ENCODE data around the gene CLTB. TPM values are rescaled to one million over a fixed set of nuclear protein-coding genes. Genes with fewer than 3 reads are reported as not detected.

CLTB gene
- polyA plus RNA-seq, 1 of the 3 experiments (the other 2 are of a cell fraction): 91.2 TPM

DNA sequence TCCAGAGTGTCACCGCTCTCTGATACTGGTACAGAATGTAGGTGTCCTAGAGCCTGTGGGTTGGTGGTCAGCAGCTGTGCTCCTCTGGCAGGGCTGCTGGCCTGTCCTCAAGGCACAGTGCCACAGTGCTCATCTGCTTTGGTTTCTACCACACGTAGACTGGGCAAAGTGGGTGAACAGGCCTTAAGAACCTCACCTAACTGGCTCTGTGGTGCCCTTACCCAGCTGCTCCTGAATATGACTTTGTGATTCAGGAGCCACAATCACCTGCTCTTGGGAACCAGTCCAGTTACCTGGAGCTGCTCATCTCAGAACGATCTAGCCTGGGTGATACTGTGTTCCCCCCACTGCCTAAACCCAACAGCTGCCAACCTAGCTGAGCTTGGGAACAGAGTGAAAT, 34.4 kb downstream of the CLTB start:
- Histone ChIP-seq H2AFZ (ENCODE audit: low read depth) (no peak overlapping the region), H3K9me2 (no peaks in the 10 kb centered on the region), H3F3A (replicated peaks; ENCODE audit: insufficient read depth) (peaks cover 3% of the 10 kb centered on the region), H3K9ac (no peak overlapping the region), H4K20me1 (ENCODE audit: insufficient read depth) (no peaks in the 10 kb centered on the region), H3K27me3 (ENCODE audit: insufficient read depth) (no peaks in the 10 kb centered on the region), H3K27ac (ENCODE audit: low read depth in 2 of 2, low read length in 1 of 2) (no peak overlapping the region; a peak in 1 of 4 replicates), H3K79me2 (ENCODE audit: insufficient read depth) (peaks cover 20% of the 10 kb centered on the region), H3K36me3 (replicated peaks in 1 of 2; ENCODE audit: control insufficient read depth in 1 of 2, insufficient read depth in 2 of 2, low read length in 1 of 2) (peaks cover 23 to 58% of the 10 kb centered on the region in 2 experiments), H3K9me3 (no peaks in the 10 kb centered on the region), H3K4me1 (ENCODE audit: control insufficient read depth in 1 of 2, insufficient read depth in 2 of 2, low read depth in 1 of 2, low read length in 1 of 2) (peaks cover 0 to 10% of the 10 kb centered on the region in 2 experiments; a peak in 2 of 4 replicates), H3K4me3 (ENCODE audit: low read depth in 2 of 2, low read length in 1 of 2) (no peak overlapping the region), H3K4me2 (no peak overlapping the region)
- no peak for TF ChIP-seq TCF12 (IDR thresholded peaks at IDR 0.05)
- TF ChIP-seq, protein P1, sequence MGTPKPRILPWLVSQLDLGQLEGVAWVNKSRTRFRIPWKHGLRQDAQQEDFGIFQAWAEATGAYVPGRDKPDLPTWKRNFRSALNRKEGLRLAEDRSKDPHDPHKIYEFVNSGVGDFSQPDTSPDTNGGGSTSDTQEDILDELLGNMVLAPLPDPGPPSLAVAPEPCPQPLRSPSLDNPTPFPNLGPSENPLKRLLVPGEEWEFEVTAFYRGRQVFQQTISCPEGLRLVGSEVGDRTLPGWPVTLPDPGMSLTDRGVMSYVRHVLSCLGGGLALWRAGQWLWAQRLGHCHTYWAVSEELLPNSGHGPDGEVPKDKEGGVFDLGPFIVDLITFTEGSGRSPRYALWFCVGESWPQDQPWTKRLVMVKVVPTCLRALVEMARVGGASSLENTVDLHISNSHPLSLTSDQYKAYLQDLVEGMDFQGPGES (IDR thresholded peaks at IDR 0.05; ENCODE audit: low read depth, low read length): no peak
- no peak for TF ChIP-seq CTCF (IDR thresholded peaks at IDR 0.05)
- TF ChIP-seq CHD2 (IDR thresholded peaks at IDR 0.05; ENCODE audit: low read length, partially characterized antibody): no peak
- TF ChIP-seq GATA2 (CRISPR knock-in tag; IDR thresholded peaks at IDR 0.05): no peak
- TF ChIP-seq, protein P2, sequence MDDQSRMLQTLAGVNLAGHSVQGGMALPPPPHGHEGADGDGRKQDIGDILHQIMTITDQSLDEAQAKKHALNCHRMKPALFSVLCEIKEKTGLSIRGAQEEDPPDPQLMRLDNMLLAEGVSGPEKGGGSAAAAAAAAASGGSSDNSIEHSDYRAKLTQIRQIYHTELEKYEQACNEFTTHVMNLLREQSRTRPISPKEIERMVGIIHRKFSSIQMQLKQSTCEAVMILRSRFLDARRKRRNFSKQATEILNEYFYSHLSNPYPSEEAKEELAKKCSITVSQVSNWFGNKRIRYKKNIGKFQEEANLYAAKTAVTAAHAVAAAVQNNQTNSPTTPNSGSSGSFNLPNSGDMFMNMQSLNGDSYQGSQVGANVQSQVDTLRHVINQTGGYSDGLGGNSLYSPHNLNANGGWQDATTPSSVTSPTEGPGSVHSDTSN (IDR thresholded peaks at IDR 0.05): no peak
- TF ChIP-seq MXI1 (IDR thresholded peaks at IDR 0.05; ENCODE audit: low read depth, low read length): no peak
- no peak for TF ChIP-seq RFX5 (IDR thresholded peaks at IDR 0.05; ENCODE audit: low read length)
- TF ChIP-seq, protein P3, sequence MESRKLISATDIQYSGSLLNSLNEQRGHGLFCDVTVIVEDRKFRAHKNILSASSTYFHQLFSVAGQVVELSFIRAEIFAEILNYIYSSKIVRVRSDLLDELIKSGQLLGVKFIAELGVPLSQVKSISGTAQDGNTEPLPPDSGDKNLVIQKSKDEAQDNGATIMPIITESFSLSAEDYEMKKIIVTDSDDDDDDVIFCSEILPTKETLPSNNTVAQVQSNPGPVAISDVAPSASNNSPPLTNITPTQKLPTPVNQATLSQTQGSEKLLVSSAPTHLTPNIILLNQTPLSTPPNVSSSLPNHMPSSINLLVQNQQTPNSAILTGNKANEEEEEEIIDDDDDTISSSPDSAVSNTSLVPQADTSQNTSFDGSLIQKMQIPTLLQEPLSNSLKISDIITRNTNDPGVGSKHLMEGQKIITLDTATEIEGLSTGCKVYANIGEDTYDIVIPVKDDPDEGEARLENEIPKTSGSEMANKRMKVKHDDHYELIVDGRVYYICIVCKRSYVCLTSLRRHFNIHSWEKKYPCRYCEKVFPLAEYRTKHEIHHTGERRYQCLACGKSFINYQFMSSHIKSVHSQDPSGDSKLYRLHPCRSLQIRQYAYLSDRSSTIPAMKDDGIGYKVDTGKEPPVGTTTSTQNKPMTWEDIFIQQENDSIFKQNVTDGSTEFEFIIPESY (IDR thresholded peaks at IDR 0.05; ENCODE audit: borderline replicate concordance, low read depth): no peak
- no peak for TF ChIP-seq TEAD4 (IDR thresholded peaks at IDR 0.05; ENCODE audit: borderline replicate concordance, insufficient read depth)
- TF ChIP-seq RAD21 (IDR thresholded peaks at IDR 0.05; ENCODE audit: low read length): no peak
- TF ChIP-seq, protein P4, sequence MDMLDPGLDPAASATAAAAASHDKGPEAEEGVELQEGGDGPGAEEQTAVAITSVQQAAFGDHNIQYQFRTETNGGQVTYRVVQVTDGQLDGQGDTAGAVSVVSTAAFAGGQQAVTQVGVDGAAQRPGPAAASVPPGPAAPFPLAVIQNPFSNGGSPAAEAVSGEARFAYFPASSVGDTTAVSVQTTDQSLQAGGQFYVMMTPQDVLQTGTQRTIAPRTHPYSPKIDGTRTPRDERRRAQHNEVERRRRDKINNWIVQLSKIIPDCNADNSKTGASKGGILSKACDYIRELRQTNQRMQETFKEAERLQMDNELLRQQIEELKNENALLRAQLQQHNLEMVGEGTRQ (IDR thresholded peaks at IDR 0.05; ENCODE audit: borderline replicate concordance, low read depth, low read length): no peak
- TF ChIP-seq RXRA (IDR thresholded peaks at IDR 0.05; ENCODE audit: borderline replicate concordance, low read depth): no peak
- TF ChIP-seq EP300 (IDR thresholded peaks at IDR 0.05; ENCODE audit: borderline replicate concordance in 1 of 2, low read depth in 1 of 2, low read length in 1 of 2): no peak
- TF ChIP-seq, protein P5, sequence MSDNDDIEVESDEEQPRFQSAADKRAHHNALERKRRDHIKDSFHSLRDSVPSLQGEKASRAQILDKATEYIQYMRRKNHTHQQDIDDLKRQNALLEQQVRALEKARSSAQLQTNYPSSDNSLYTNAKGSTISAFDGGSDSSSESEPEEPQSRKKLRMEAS (IDR thresholded peaks at IDR 0.05; ENCODE audit: low read depth): no peak
- ChIA-PET POLR2A (interaction anchor here (1.1 kb wide), 1 partner anchor 20 kb away, joined by 3 read pairs; no protein-coding TSS in a partner anchor), CTCF (no interaction called here)
- no peak for DNase-seq
- 94% methylated on average over 3 of the region's 3 CpGs for WGBS (ENCODE audit: low lambda C conversion rate)
